ENCODE data around the gene ANKRD40CL.
"Not testable (repeated sequence)": the region's sequence is repeated elsewhere in the genome, so short reads cannot be mapped to it uniquely, and the experiment has no call there.

The ANKRD40CL gene

DNA sequence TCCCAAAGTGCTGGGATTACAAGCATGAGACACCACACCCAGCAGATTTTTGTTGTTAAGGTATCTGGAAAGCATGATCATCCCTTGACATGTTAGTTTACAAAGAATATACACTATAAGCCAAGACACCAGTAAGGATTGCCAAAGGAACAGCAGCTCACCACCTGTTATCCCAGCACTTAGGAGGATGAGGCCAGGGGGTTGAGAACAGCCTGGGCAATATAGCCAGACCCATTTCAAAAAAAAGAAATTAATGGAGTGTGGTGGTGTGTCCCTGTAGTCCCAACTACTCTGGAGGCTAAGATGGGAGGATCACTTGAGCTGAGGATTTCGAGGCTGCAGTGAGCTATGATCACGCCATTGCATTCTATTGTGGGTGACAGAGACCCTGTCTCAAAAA lies 5.1 kb downstream of the ANKRD40CL start:
- DNase-seq (ENCODE audit: low read depth, low spot score) = no peak

DNA sequence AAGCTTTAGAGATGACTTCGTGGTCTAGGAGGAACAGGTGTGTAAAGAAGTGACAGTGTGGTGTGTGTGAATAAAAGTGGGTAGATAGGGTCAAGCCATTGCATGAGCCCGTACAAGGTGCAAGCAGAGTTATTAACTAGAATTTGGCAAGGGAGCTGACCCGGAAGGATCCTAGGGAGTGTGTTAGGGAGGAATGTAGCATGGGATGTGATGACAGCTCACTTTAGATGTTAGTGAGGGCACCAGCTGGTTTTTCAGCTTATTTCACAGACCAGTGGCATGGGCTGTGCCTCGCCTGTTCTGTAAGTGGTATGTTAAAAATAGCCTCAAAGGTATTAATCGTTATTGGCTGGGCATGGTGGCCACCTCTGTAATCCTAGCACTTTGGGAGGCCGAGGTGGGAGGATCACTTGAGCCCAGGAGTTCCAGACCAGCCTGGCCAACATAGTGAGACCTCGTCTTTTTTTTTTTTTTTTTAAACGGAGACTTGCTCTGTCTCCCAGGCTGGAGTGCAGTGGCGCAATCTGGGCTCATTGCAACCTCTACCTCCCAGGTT lies 8.3 kb downstream of the ANKRD40CL start:
- no peak for DNase-seq (ENCODE audit: low read depth, low spot score)

DNA sequence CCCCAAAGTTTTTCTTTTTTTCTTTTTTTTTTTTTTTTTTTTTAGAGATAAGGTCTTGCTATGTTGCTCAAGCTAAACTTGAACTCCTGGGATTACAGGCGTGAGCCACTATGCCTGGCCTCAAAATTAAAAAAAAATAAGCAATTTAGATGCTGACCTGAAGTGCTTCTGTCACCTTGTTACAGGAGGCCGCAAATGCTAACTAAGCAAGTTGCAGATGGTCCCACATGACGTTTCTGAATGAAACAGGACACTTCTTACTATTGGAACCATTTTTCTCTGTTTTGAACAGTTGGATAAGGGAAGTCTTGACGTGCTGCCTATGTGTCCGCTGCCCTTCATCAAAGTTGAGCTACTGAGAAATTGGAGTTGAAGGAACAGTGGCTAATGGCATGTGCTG lies 8.8 kb downstream of the ANKRD40CL start:
- no peak for DNase-seq (ENCODE audit: low read depth, low spot score)

DNA sequence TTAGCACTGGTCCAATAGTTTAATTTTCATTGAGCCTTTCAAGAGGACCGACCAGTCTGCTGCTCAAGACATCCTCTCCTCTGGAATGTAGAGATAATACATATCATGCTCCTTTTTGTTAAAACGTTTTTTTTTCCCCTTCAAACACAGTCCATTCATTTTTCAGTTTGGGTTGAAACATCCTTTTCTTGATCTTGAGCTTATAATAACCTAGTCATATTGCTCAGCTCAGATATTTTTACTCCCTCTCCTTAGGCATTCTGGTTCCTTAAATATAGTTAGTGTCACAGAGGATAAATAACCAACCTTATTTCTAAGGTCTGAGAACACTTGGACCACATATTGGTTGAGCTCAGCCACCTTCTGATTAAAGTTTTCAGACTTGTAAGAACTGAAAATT lies 12.8 kb downstream of the ANKRD40CL start:
- no peak for DNase-seq (ENCODE audit: low read depth, low spot score)

DNA sequence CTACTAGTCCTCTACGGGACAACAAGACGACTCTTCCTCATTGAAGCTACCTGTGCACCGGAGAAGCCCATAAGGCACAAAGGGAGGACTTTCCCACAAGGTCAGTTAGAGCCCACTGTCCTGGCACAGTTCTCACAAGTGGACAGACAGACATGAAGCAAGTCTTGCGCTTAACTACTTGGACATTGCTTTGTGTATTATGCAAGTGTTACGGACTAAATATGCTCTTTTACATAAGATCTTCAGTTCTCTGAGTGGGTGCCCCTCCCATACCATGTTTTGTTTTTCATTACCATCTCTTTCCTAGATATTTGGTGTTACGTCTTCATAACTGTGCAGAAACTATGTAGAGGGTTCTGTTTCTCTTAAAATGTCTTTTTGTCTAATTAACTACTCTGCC lies 18.1 kb downstream of the ANKRD40CL start:
- DNase-seq (ENCODE audit: low read depth, low spot score) = no peak

DNA sequence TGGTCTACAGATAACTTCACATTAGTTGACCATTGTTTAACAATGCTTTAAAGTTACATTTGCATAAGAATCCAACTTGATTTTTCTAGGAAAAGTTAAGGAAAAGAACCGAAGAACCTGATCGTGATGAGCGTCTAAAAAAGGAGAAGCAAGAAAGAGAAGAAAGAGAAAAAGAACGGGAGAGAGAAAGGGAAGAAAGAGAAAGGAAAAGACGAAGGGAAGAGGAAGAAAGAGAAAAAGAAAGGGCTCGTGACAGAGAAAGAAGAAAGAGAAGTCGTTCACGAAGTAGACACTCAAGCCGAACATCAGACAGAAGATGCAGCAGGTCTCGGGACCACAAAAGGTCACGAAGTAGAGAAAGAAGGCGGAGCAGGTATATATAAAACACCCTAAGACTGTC lies 21.7 kb downstream of the ANKRD40CL start:
- no peak for DNase-seq (ENCODE audit: low read depth, low spot score)

DNA sequence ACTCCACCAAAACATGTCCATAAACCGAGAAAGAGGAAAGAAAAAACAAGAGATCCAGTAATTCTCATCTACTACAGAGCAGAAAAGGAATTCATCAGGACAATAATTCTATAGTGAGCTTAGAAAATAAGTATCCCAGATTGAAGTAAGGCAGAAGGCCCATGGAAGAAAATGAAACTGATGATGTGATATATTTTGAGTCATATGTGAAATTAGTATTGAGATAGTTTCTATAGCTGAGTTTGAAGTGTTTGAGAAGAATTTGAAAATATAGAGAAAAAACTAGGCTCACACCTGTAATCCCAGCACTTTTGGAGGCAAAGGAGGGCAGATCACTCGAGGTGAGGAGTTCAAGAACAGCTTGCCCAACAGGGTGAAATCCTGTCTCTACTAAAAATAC lies 28.2 kb downstream of the ANKRD40CL start:
- no peak for DNase-seq (ENCODE audit: low read depth, low spot score)

DNA sequence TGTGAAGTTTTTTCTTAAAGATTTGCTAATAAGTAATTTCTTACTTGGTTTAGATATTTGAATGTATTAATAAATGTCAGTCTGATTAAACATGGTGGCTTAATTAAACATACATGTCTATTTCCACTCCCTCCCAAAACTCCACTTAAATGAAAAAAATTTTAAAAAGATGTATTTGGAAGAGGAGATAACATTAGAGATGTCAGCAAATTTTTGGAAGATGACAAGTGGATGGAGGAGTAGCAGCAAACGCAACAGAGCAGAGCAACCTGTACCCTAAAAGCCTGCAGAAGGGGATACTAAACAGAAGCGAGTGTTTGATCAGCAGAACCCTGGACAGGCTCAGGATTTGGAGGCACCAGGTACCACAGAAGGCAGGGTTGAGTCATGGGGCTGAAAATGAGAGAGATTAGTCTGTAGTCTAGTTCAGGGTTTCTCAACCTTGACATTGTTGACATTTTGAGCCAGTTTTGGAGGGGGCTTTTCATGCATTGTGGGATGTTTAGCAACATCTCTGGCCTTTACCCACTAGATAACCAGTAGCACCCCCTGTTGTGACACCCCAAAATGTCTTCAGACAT lies 30.1 kb downstream of the ANKRD40CL start:
- DNase-seq (ENCODE audit: low read depth, low spot score) = no peak

DNA sequence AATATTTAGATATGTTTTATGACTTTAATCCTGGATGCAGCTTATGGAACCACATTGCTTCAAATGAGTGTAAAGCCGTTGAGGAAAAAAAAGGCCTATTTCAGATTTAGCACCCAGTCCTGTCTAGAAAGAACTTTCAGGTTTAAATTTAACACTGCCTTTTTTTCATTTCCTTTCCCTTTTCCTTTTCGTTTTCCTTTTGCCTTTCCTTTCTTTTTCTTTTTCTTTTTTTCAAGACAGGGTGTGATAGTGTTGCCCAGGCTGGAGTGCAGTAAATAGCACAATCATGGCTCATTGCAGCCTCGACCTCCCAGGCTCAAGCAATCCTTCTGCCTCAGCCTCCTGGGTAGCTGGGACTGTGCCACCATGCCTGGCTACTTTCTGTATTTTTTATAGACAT lies 32.0 kb downstream of the ANKRD40CL start:
- no peak for DNase-seq (ENCODE audit: low read depth, low spot score)

DNA sequence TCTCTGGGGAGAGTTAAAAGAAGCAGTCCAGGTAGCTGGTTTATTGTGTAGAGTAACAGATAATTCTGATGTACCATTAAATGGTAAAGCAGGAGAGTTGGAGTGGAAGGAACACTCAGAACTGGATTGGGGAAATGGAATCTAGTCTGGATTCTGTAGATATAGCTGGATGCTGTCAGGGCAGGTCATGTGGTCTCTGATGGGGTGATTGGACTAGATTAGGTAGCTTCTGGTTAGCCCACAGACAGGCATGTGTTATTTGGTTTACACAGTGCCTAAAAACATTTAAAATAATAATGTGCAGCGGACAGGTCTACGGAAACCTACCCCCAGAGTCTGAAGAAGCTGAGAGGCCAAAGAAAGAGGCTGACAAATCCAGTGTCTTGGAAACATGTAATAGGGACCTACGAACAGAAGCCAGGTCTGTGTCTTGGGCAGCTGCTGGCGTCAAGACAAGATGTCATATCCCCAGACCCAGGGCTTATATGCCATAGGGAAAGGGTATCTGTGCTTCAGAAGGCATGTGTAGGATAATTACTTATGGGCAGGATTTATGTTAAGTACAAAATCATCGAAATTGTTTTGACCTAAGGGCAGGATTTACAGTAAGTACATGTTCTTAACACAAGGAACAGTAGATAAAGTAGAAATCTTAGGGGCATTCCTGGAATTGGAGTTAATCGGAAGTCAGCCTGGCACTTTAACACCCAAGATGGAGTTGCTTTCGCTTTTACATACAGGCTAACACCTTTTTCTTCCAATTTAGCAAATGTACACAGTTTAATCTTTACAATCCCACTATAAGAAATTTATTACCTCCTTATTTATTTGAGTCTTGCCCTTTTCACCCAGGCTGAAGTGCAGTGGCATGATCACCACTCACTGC lies 35.5 kb downstream of the ANKRD40CL start:
- no peak for DNase-seq (ENCODE audit: low read depth, low spot score)

DNA sequence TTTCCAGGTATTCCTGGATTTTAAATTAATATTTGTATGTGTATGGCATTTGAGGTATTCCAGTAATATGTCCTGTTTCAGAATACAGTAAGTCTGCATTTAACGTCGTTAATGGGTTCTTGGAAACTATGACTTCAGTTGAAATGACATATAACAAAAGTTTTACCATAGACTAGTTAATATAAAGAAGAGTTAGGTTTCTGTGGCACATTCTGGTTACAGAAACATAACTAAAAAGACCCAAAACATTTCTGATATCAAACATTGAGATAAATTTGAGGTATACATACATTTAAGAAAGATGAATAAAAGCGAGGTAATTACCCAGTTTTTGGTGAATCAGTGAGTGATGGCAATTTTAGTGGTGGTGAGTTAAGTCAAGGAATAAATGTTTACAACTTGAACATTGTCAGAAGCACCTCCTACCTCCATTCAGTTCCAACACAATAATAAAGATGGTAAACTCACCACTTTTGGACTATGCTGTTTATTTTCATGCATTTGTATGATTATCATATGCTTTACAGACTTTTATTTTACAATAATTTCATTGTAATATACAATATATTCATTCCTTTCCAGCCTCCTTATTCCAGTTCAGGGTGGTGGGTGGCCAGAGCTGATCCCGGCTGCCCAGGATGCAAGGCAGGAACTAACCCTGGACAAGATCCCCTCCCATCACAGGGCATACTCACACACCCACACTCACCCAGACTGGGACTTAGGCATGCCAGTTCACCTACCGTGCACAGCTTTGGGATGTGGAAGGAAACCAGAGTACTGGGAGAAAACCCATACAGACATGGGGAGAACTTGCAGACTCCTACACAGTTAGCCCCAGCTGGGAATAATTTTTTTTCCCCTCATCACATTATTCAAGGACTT lies 38.2 kb downstream of the ANKRD40CL start:
- DNase-seq (ENCODE audit: low read depth, low spot score) = no peak

DNA sequence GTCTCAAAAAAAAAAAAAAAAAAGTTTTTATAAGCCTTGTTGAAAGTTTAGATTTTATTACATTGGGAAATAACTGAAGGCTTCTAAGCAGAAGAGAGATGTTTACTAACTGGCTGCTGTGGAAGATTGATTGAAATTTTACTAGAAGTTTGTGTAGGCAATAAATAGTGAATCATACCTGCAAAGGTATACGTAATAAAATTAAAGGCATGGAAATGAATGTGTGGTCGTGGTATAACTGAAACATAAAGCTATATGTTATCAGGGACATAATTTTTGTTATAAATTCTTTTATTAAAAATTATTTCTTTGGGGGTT lies 39.2 kb downstream of the ANKRD40CL start:
- no peak for DNase-seq (ENCODE audit: low read depth, low spot score)

DNA sequence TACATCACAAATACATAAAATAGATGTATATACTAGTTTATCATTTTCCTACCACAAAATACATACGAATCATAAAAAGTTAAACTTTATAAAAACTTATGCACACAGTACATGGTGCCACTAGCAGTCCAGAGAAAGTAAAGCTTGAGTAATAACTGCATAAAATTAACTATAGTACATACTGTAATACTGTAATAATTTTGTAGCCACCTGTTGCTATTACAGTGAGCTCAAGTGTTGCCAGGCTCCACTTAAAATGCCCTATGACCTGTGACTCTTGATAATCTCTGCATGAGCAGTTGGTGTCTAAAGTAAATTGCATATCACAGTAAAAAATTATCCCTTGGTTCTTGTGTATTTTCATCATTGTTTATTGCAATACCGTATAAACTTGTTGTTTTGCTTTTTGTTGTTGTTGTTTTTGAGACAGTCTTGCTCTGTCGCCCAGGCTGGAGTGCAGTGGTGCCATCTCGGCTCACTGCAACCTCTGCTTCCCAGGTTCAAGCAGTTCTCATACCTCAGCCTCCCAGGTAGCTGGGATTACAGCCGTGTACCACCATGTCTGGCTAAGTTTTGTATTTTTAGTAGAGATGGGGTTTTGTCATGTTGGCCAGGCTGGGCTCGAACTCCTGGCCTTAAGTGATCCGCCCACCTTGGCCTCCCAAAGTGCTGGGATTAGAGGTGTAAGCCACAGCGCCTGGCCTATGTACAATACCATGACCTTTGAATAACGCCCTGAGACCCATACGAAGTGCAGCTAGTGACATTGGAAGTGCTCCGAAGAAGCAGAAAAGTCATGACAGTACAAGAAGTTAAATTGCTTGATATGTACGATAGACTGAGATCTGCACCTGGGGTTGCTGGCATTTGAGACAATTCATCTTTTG lies 41.3 kb downstream of the ANKRD40CL start:
- DNase-seq (ENCODE audit: low read depth, low spot score) = no peak

DNA sequence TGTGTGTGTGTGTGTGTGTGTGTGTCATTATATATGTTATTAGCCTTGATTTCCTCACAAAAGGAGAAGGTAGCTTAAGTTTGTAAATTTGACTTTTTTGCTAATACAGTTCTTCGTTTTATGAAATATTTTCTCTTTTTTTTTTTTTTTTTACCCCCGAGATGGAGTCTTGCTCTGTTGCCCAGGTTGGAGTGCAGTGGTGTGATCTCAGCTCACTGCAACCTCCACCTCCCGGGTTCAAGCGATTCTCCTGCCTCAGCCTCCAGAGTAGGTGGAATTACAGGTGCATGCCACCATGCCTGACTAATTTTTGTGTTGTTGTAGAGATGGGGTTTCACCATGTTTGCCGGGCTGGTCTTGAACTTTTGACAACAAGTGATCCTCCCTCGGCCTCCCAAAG lies 42.7 kb downstream of the ANKRD40CL start:
- DNase-seq (ENCODE audit: low read depth, low spot score) = not testable (repeated sequence)

DNA sequence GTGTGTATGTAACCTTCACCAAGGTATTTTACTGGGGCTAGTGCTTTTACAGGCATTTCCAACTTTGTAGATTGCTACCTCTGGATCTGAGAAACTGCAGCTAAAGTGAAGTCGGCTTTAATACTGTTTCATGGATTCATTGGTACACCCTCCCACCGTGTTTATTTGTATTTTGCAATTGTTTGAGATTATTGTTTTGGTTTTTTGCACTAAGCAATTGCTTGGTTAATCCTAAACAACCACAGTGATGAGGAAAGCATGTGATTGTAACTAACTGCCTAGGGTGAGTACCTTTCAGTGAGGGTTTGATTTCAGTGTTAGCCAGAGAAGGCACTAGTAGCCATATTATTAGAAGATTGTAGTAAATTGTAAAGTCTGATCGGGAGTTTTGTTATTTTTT lies 44.6 kb downstream of the ANKRD40CL start:
- DNase-seq (ENCODE audit: low read depth, low spot score) = no peak

DNA sequence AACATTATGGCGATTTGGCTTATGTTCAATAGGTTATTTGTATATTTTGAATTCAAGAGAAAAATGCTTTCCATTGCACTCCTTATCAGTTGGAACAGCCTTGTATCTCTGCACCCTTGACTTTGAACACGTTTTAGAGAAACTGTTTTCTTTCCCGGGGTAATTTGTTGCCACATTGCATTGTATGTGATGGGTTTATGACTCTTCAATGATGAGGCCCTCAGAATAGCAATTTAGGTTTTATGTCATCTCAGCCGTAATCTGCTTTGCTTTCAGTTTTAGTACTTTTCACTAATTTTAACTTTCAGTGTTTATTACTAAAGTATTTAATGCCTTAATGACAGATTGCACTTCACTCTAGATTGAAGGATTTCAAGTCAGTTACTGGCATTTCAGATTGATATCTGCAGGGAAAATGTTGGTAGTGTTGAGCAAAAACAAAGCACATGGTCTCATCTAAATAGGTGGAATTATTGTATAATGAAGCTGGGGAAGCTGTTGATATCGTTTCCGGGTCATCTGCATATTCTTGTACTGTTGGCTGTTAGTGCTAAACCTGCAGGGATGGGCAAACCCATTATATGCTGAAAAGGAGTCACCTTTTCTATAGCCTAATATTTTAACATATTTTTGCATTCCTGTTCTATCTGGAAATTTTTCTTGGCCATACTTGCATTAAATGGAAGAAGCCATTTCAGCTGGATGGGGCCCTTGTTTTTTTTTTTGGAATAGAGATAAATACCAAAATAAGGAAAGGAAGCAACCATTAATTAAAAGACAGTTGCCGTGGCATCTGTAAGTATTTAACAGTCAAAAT lies 45.9 kb downstream of the ANKRD40CL start:
- no peak for DNase-seq (ENCODE audit: low read depth, low spot score)

DNA sequence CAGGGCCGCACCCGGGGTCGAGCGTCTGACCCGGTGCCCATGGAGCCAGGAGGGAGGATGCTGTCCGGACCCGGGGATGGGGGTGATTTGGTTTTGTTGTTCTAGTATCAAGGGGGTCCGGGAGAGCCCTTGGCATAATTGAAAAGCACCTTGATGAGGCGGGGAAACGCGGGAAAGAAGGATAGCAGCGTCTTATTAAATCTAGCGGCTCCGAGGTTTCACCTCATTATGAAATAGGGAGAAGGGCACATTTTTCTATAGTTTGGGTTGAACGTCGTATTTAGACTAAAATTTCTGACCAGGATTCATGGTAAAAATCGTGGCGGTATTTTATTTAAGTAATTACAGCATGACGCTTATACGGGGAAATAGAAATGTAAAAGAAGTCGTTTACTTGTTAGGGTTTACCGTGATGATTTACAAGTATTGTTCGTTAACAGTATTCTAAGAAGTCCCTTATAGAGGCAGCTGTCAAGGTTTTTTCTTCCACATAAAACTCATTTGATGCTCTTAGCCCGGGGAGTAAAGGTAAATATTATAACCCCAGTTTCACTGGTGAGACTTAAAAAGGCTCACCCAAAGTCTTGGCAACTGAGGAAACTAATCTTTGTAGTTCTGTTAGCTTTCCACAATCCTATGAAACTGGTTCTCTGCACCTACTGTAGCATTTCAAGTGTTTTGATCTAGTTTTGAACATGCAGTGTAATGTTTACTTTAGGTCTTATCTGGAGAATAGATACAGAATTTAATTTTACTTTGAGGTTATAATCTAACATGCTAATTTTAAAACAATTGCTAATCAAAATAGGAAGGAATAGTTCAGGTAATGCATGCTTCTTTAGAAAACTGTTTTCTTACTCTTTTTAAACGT lies 47.2 kb downstream of the ANKRD40CL start:
- no peak for DNase-seq (ENCODE audit: low read depth, low spot score)

DNA sequence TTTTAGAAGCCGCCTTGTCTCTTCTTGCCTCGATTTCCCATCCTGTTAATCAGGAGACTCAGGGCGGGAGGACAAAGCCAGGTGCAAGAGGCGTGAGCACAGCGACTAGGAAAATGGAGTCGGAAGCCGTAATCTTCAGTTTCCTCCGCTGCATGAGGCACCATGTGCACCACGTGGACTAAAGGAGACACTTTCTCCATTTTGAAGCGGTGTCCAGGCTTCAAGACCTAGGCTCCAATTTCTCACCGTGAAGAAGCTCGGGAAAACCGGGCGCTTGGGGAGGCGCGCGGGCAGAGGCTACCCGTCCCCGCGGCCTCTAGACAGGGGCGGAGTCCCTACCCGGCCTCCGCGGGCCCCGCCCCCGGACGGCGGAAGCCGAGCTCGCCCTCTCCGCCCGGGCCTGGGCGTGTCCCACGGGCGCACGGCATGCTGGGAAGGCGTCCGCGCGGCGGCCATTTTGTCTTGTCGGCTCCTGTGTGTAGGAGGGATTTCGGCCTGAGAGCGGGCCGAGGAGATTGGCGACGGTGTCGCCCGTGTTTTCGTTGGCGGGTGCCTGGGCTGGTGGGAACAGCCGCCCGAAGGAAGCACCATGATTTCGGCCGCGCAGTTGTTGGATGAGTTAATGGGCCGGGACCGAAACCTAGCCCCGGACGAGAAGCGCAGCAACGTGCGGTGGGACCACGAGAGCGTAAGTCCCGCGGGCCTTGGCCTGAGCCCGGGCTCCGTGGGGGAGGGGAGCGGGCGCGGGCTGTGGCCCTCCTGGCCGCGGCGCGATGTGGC lies 48.0 kb downstream of the ANKRD40CL start, which contains the start of gene LUC7L3:
Gene LUC7L3, plus strand, starts transcription at position 460 of the 780 bp plus-strand sequence. Its CDS starts 130 bp downstream, at position 590.
- peak; percentile 81 for DNase-seq (ENCODE audit: low read depth, low spot score)

All from activated naive CD8-positive, alpha-beta T cell treated with anti-CD3 and anti-CD28 coated beads, Interleukin-2, amount 50 U/mL, for 16 hours (primary cell).